T-helper 1 cell treated with Interleukin-12 subunit alpha and Interleukin-12 subunit beta and Interleukin-4 antibody, amounts not matched to agents 30 μg/mL and 1 μg/mL, for 36 hours (primary cell): ENCODE results near the gene CPD.
A peak's percentile ranks its signal among the peaks of the same experiment; 100 is the strongest.

Source experiments
- H3K27ac Mint-ChIP-seq: one replicate; pipeline ENCODE4 v1.8.0; 2021; ENCODE audit warnings: mild to moderate bottlenecking, mixed read lengths
- H3K27me3 Mint-ChIP-seq: one replicate; pipeline ENCODE4 v1.8.0; 2021; ENCODE audit warnings: low read depth, mixed read lengths
- H3K36me3 Mint-ChIP-seq: one replicate; pipeline ENCODE4 v1.8.0; 2021; ENCODE audit warnings: low read depth, mixed read lengths
- H3K4me1 Mint-ChIP-seq: one replicate; pipeline ENCODE4 v1.8.0; 2021; ENCODE audit warnings: low read depth, mixed read lengths
- H3K4me3 Mint-ChIP-seq: one replicate; pipeline ENCODE4 v1.8.0; 2021; ENCODE audit warnings: mild to moderate bottlenecking, moderate library complexity, mixed read lengths
- H3K9me3 Mint-ChIP-seq: one replicate; pipeline ENCODE4 v1.8.0; 2021; ENCODE audit warnings: mixed read lengths

Gene CPD

GRCh38 chr17:30368912-30369720 lies 9.6 kb upstream of the CPD start:
- Mint-ChIP-seq H3K4me1 (peaks cover 21% of the 10 kb centered on the region), H3K27ac (no peak overlapping the region), H3K4me3 (no peak overlapping the region), H3K9me3 (no peaks in the 10 kb centered on the region), H3K27me3 (no peaks in the 10 kb centered on the region), H3K36me3 (peaks cover 2% of the 10 kb centered on the region)

GRCh38 chr17:30369995-30370394 lies 8.7 kb upstream of the CPD start:
- Mint-ChIP-seq H3K9me3 (no peaks in the 10 kb centered on the region), H3K27ac (no peak overlapping the region), H3K4me3 (no peak overlapping the region), H3K36me3 (peaks cover 2% of the 10 kb centered on the region), H3K4me1 (peaks cover 20% of the 10 kb centered on the region), H3K27me3 (no peaks in the 10 kb centered on the region)

GRCh38 chr17:30372755-30373154 lies 6.0 kb upstream of the CPD start:
- Mint-ChIP-seq H3K9me3 (no peaks in the 10 kb centered on the region), H3K27ac (peak overlapping the region; percentile 22), H3K36me3 (peaks cover 2% of the 10 kb centered on the region), H3K4me3 (no peak overlapping the region), H3K4me1 (peaks cover 28% of the 10 kb centered on the region), H3K27me3 (no peaks in the 10 kb centered on the region)

- H3K9me3 Mint-ChIP-seq: no peaks in the 10 kb centered on the region
- H3K27ac Mint-ChIP-seq: no peak overlapping the region
- H3K4me3 Mint-ChIP-seq: no peak overlapping the region
- H3K27me3 Mint-ChIP-seq: no peaks in the 10 kb centered on the region
- H3K4me1 Mint-ChIP-seq: peaks cover 47% of the 10 kb centered on the region
- peaks cover 3% of the 10 kb centered on the region for H3K36me3 Mint-ChIP-seq
Measured at GRCh38 chr17:30375661-30376060, 3.1 kb upstream of the CPD start.

GRCh38 chr17:30376621-30377452 lies 1.9 kb upstream of the CPD start:
- H3K36me3 Mint-ChIP-seq: peaks cover 3% of the 10 kb centered on the region
- H3K27me3 Mint-ChIP-seq: no peaks in the 10 kb centered on the region
- no peak overlapping the region for H3K4me3 Mint-ChIP-seq
- H3K4me1 Mint-ChIP-seq: peaks cover 54% of the 10 kb centered on the region
- H3K9me3 Mint-ChIP-seq: no peaks in the 10 kb centered on the region
- peak overlapping the region; percentile 62 for H3K27ac Mint-ChIP-seq

GRCh38 chr17:30377574-30378240 lies 1.0 kb upstream of the CPD start:
- H3K36me3 Mint-ChIP-seq: peaks cover 3% of the 10 kb centered on the region
- peak overlapping the region; percentile 89 for H3K4me3 Mint-ChIP-seq
- H3K4me1 Mint-ChIP-seq: peaks cover 56% of the 10 kb centered on the region
- H3K27me3 Mint-ChIP-seq: no peaks in the 10 kb centered on the region
- H3K9me3 Mint-ChIP-seq: no peaks in the 10 kb centered on the region
- H3K27ac Mint-ChIP-seq: peak overlapping the region; percentile 93

- peaks cover 5% of the 10 kb centered on the region for H3K36me3 Mint-ChIP-seq
- H3K4me3 Mint-ChIP-seq: peak overlapping the region; percentile 89
- peaks cover 56% of the 10 kb centered on the region for H3K4me1 Mint-ChIP-seq
- H3K27ac Mint-ChIP-seq: peak overlapping the region; percentile 93
- no peaks in the 10 kb centered on the region for H3K9me3 Mint-ChIP-seq
- H3K27me3 Mint-ChIP-seq: no peaks in the 10 kb centered on the region
Measured at GRCh38 chr17:30378241-30378824, 394 bp upstream of the CPD start.

GRCh38 chr17:30379303-30379902 lies 676 bp downstream of the CPD start:
- no peaks in the 10 kb centered on the region for H3K9me3 Mint-ChIP-seq
- peak overlapping the region; percentile 78 for H3K4me3 Mint-ChIP-seq
- peak overlapping the region; percentile 38 for H3K27ac Mint-ChIP-seq
- peaks cover 57% of the 10 kb centered on the region for H3K4me1 Mint-ChIP-seq
- no peaks in the 10 kb centered on the region for H3K27me3 Mint-ChIP-seq
- H3K36me3 Mint-ChIP-seq: peaks cover 5% of the 10 kb centered on the region

GRCh38 chr17:30379903-30380381 lies 1.2 kb downstream of the CPD start:
- Mint-ChIP-seq H3K4me3 (peak overlapping the region; percentile 78), H3K36me3 (peaks cover 8% of the 10 kb centered on the region), H3K9me3 (no peaks in the 10 kb centered on the region), H3K4me1 (peaks cover 57% of the 10 kb centered on the region), H3K27me3 (no peaks in the 10 kb centered on the region), H3K27ac (peak overlapping the region; percentile 38)

GRCh38 chr17:30380643-30381339 lies 2.1 kb downstream of the CPD start:
- Mint-ChIP-seq H3K9me3 (no peaks in the 10 kb centered on the region), H3K36me3 (peaks cover 11% of the 10 kb centered on the region), H3K4me3 (peak overlapping the region; percentile 78), H3K27ac (no peak overlapping the region), H3K4me1 (peaks cover 57% of the 10 kb centered on the region), H3K27me3 (no peaks in the 10 kb centered on the region)

- Mint-ChIP-seq H3K4me3 (peak overlapping the region; percentile 78), H3K36me3 (peaks cover 14% of the 10 kb centered on the region), H3K27me3 (no peaks in the 10 kb centered on the region), H3K9me3 (no peaks in the 10 kb centered on the region), H3K4me1 (peaks cover 54% of the 10 kb centered on the region), H3K27ac (no peak overlapping the region)
Measured at GRCh38 chr17:30381340-30381659, 2.6 kb downstream of the CPD start.

- Mint-ChIP-seq H3K27me3 (no peaks in the 10 kb centered on the region), H3K4me3 (no peak overlapping the region), H3K27ac (no peak overlapping the region), H3K36me3 (peaks cover 20% of the 10 kb centered on the region), H3K4me1 (peaks cover 44% of the 10 kb centered on the region), H3K9me3 (no peaks in the 10 kb centered on the region)
Measured at GRCh38 chr17:30382345-30382744, 3.6 kb downstream of the CPD start.

- Mint-ChIP-seq H3K9me3 (no peaks in the 10 kb centered on the region), H3K4me1 (peaks cover 2% of the 10 kb centered on the region), H3K36me3 (peaks cover 22% of the 10 kb centered on the region), H3K27ac (no peak overlapping the region), H3K4me3 (no peak overlapping the region), H3K27me3 (no peaks in the 10 kb centered on the region)
Measured at GRCh38 chr17:30388321-30389179, 9.8 kb downstream of the CPD start.
